H1 (cell line): Measurements from ENCODE around the gene C18orf63. TPM values are rescaled to one million over a fixed set of nuclear protein-coding genes. Genes with fewer than 3 reads are reported as not detected.

Experiments used
- CTCF ChIA-PET: fragments of 300-600 bp; sonication (Branson Sonifier 250); formaldehyde crosslinking; loops from one replicate; lab custom pipeline; 2021; ENCODE audit not compliant: partially characterized antibody; lab: Charles Lee
- POLR2A ChIA-PET: fragments of 300-600 bp; sonication (Branson Sonifier 250); formaldehyde crosslinking; loops from one replicate; lab custom pipeline; 2021; ENCODE audit warnings: inconsistent platforms; ENCODE audit not compliant: partially characterized antibody; lab: Charles Lee
- DNase-seq, 2 experiments: peaks; one replicate each; pipeline versions ENCODE4 v3.0.0 to v3.0.0-alpha.2; 2010 to 2022; ENCODE audit warnings: low spot score in 2 of 2, low read depth in 1 of 2, mixed read lengths in 1 of 2
- FAIRE-seq: peaks from 2 replicates; lab custom pipeline; 2011; peaks lifted over from hg19 to GRCh38; lab: Jason Lieb, UNC
- H2AFZ ChIP-seq: 2 replicates; pipeline ENCODE4 v1.8.1; 2012; ENCODE audit warnings: low read length, inconsistent platforms
- H2AK5ac ChIP-seq: 2 replicates; pipeline ENCODE4 v1.6.1; 2013; ENCODE audit warnings: low read depth, low read length
- H2BK120ac ChIP-seq: replicated peaks from 2 replicates; pipeline ENCODE3; 2013; ENCODE audit warnings: low read depth, low read length, inconsistent platforms
- H2BK12ac ChIP-seq: 2 replicates; pipeline ENCODE4 v1.6.1; 2013; ENCODE audit warnings: low read depth, low read length
- H2BK15ac ChIP-seq: 2 replicates; pipeline ENCODE4 v1.6.1; 2013; ENCODE audit warnings: low read length
- H2BK20ac ChIP-seq: 2 replicates; pipeline ENCODE4 v1.6.1; 2013; ENCODE audit warnings: low read length
- H2BK5ac ChIP-seq: 2 replicates; pipeline ENCODE4 v1.6.1; 2013; ENCODE audit warnings: low read depth, low read length
- H3K14ac ChIP-seq: 2 replicates; pipeline ENCODE4 v1.6.1; 2013; ENCODE audit warnings: inconsistent platforms; ENCODE audit not compliant: insufficient read length
- H3K18ac ChIP-seq: 2 replicates; pipeline ENCODE4 v1.6.1; 2013; ENCODE audit warnings: low read length; ENCODE audit errors: extremely low read depth
- H3K23ac ChIP-seq: 2 replicates; pipeline ENCODE4 v1.6.1; 2013; ENCODE audit warnings: inconsistent platforms; ENCODE audit not compliant: insufficient read length
- H3K23me2 ChIP-seq: 2 replicates; pipeline ENCODE4 v1.6.1; 2013; ENCODE audit warnings: low read depth, low read length
- H3K27ac ChIP-seq: 2 replicates; pipeline ENCODE4 v1.6.1; 2011; ENCODE audit warnings: low read depth, low read length, inconsistent platforms
- H3K27me3 ChIP-seq, 4 experiments: replicated peaks in 1 of 4; 1 replicate in 1 of 4; 2 replicates in 3 of 4; pipeline versions ENCODE4 v1.6.1 to v1.8.1; 2011 to 2013; ENCODE audit warnings: low read length in 3 of 4, mild to moderate bottlenecking in 3 of 4, inconsistent platforms in 2 of 4, mixed read lengths in 2 of 4, moderate library complexity in 1 of 4; ENCODE audit not compliant: control insufficient read depth in 3 of 4, insufficient read depth in 3 of 4; ENCODE audit errors: extremely low read depth in 1 of 4
- H3K36me3 ChIP-seq, 4 experiments: 2 replicates each; pipeline versions ENCODE4 v1.6.1 to v1.8.1; 2011 to 2013; ENCODE audit warnings: mild to moderate bottlenecking in 4 of 4, low read length in 3 of 4, moderate library complexity in 2 of 4, control low read depth in 1 of 4, inconsistent platforms in 1 of 4; ENCODE audit not compliant: insufficient read depth in 4 of 4, control insufficient read depth in 2 of 4
- H3K4ac ChIP-seq: replicated peaks from 2 replicates; pipeline ENCODE3; 2013; ENCODE audit warnings: low read length, low read depth, mixed read lengths, inconsistent platforms; ENCODE audit not compliant: insufficient read length
- H3K4me1 ChIP-seq, 4 experiments: replicated peaks in 1 of 4; 1 replicate in 1 of 4; 2 replicates in 3 of 4; pipeline versions ENCODE4 v1.6.1 to v1.8.1; 2011 to 2013; ENCODE audit warnings: low read length in 3 of 4, inconsistent platforms in 2 of 4, mixed read lengths in 1 of 4; ENCODE audit not compliant: insufficient read depth in 4 of 4, control insufficient read depth in 3 of 4
- H3K4me2 ChIP-seq, 2 experiments: 2 replicates each; pipeline versions ENCODE4 v1.6.1 to v1.8.1; 2011 to 2013; ENCODE audit warnings: low read depth in 2 of 2, low read length in 2 of 2, control low read depth in 1 of 2, inconsistent platforms in 1 of 2, mild to moderate bottlenecking in 1 of 2; ENCODE audit not compliant: insufficient read depth in 1 of 2
- H3K4me3 ChIP-seq, 4 experiments: fragments of 200-600, 300-600 bp in 1 of 4; sonication (generic), shearing (Covaris generic), sonication (Bioruptor Twin) in 1 of 4; 2 replicates each; pipeline versions ENCODE4 v1.5.1 to v1.8.1; 2011 to 2016; ENCODE audit warnings: low read length in 4 of 4, low read depth in 3 of 4, control low read depth in 2 of 4, inconsistent platforms in 2 of 4, mild to moderate bottlenecking in 2 of 4, mixed read lengths in 1 of 4, moderate library complexity in 1 of 4; ENCODE audit not compliant: insufficient read depth in 2 of 4; ENCODE audit errors: extremely low read depth in 1 of 4
- H3K56ac ChIP-seq: replicated peaks from 2 replicates; pipeline ENCODE3; 2013; ENCODE audit warnings: low read depth, mild to moderate bottlenecking, mixed read lengths, low read length, inconsistent platforms; ENCODE audit not compliant: insufficient read length
- H3K79me1 ChIP-seq: 2 replicates; pipeline ENCODE4 v1.6.1; 2013; ENCODE audit warnings: low read depth, low read length, control low read depth
- H3K79me2 ChIP-seq, 2 experiments: 2 replicates each; pipeline versions ENCODE4 v1.6.1 to v1.8.1; 2012 to 2013; ENCODE audit warnings: low read length in 2 of 2, mild to moderate bottlenecking in 2 of 2, inconsistent platforms in 1 of 2; ENCODE audit not compliant: insufficient read depth in 2 of 2, control insufficient read depth in 1 of 2
- H3K9ac ChIP-seq, 4 experiments: replicated peaks in 1 of 4; 1 replicate in 1 of 4; 2 replicates in 3 of 4; pipeline versions ENCODE4 v1.6.1 to v1.8.1; 2011 to 2013; ENCODE audit warnings: low read depth in 3 of 4, low read length in 3 of 4, control low read depth in 2 of 4, mild to moderate bottlenecking in 2 of 4, moderate library complexity in 2 of 4, inconsistent platforms in 1 of 4; ENCODE audit errors: extremely low read depth in 1 of 4
- H3K9me3 ChIP-seq, 2 experiments: 2 replicates each; pipeline versions ENCODE4 v1.6.1 to v1.8.1; 2012 to 2013; ENCODE audit warnings: mild to moderate bottlenecking in 2 of 2, moderate library complexity in 2 of 2, control low read depth in 1 of 2, inconsistent platforms in 1 of 2, low read depth in 1 of 2, low read length in 1 of 2, mixed read lengths in 1 of 2; ENCODE audit not compliant: insufficient read depth in 2 of 2
- H4K20me1 ChIP-seq, 2 experiments: replicated peaks in 1 of 2; 2 replicates each; pipeline versions ENCODE3 to v1.8.1; 2011 to 2013; ENCODE audit warnings: inconsistent platforms in 2 of 2, low read length in 2 of 2, mild to moderate bottlenecking in 1 of 2; ENCODE audit not compliant: insufficient read depth in 2 of 2, control insufficient read depth in 1 of 2
- H4K5ac ChIP-seq: 2 replicates; pipeline ENCODE4 v1.6.1; 2013; ENCODE audit warnings: low read length, low read depth, mixed read lengths, inconsistent platforms; ENCODE audit not compliant: insufficient read length
- H4K8ac ChIP-seq: 2 replicates; pipeline ENCODE4 v1.8.0; 2013; ENCODE audit warnings: mild to moderate bottlenecking, moderate library complexity, low read length, inconsistent platforms; ENCODE audit not compliant: insufficient read depth; ENCODE audit errors: extremely low read depth
- H4K91ac ChIP-seq: replicated peaks from 2 replicates; pipeline ENCODE3; 2013; ENCODE audit warnings: low read length, mixed read lengths, inconsistent platforms; ENCODE audit not compliant: insufficient read length
- CEBPB ChIP-seq: IDR thresholded peaks from 2 replicates; pipeline ENCODE4 v1.6.1; 2012; ENCODE audit warnings: low read depth, low read length
- SP1 ChIP-seq: IDR thresholded peaks from 2 replicates; pipeline ENCODE4 v1.6.1; 2011; ENCODE audit warnings: low read depth, low read length
- SRF ChIP-seq: IDR thresholded peaks from 2 replicates; pipeline ENCODE4 v1.6.1; 2011; ENCODE audit warnings: mild to moderate bottlenecking, low read depth, low read length, moderate library complexity
- TEAD4 ChIP-seq: IDR thresholded peaks from 2 replicates; pipeline ENCODE4 v1.6.1; 2012; ENCODE audit warnings: low read depth, low read length, inconsistent platforms, mixed read lengths
- WGBS, 2 experiments: shearing (Covaris generic) in 1 of 2; methylation state at CpG; one replicate each; pipeline versions ENCODE4 v1.1.6 to v1.1.7; 2013 to 2015; ENCODE audit warnings: low lambda C conversion rate in 2 of 2, mixed read lengths in 2 of 2, inconsistent platforms in 1 of 2, low coverage in 1 of 2, missing lambda C conversion rate in 1 of 2; ENCODE audit not compliant: insufficient replicate concordance in 2 of 2, insufficient coverage in 1 of 2, insufficient read length in 1 of 2; ENCODE audit errors: extremely low coverage in 1 of 2, missing lambda C conversion rate in 1 of 2; 5-methylcytosine and 5-hydroxymethylcytosine counted together
- polyA plus RNA-seq, 7 experiments: library from polyadenylated mRNA; depleted of rRNA in 3 of 7; stranded (reverse) in 5 of 7; unstranded in 2 of 7; fragments of >200 nt in 5 of 7; fragments of 200-250 nt in 2 of 7; gene quantifications; 1 replicate in 5 of 7; 2 replicates in 1 of 7; 4 replicates in 1 of 7; pipeline versions ENCODE4 v1.2.1 to v1.2.3, GENCODE V29; 2011 to 2013; ENCODE audit warnings: missing spikeins in 2 of 7, mixed read lengths in 2 of 7
- total RNA-seq: library from RNA; stranded (reverse); fragmentation: NEBNext Ultra II Directional; extraction: Animal tissue kit (Norgen Biotek cat#: 25700); gene quantifications from 2 replicates; pipeline ENCODE4 v1.2.1, GENCODE V29; 2021

The C18orf63 gene
- total and polyA plus RNA-seq, 2 of the 8 experiments (the other 6 are each of a cell fraction or from before 2014, with no cell fraction given) = not detected

DNA sequence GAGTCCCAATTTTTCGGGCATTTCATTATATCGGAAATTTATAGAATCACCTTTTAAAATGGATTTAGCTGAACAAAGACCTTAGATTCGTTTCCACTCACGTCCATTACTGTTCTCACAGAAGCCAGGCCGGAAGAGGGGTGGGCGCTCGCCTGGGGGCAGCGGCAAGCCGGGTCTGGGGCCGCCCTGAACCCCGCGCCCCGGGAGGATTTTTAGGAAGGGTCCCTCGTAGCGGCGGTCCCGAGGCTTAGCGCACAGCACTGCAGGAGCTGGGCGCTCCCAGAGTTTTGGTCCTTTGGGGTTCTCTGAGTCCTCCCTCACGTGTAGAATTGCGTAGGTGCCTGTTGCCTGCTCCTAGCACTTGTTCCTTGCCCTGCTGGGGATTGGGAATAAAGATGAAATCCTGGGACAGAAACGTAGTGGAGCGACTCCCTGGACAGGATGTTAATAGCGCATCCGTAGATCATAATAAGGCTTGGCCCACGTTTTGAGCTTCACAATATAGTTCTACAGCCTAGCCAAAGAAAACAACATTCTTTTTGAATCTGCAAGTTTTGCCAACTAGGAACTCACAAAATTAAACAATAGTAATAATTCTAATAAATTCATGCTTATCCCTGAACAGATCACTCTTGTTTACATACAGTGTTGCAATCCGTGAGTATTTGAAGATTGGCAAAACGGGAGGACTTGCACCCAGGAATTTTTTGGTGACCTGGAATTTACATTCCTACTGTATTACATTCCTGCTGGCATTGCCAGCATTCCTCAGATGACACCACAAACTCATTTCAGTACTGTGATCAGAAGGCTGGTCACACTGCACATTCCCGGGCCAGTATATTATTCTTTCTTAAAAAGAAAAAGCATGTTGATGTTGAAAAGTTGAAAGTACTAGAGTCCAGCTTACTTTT is 875 bp downstream of the C18orf63 start:
- H3K27me3 ChIP-seq = no peaks in the 10 kb centered on the region
- H3K14ac ChIP-seq = no peak overlapping the region
- CTCF ChIA-PET = interaction anchor here (1.5 kb wide), 1 partner anchor 119 kb away, joined by 3 read pairs; no protein-coding TSS in a partner anchor
- FAIRE-seq (no peak), DNase-seq (no peak)
- H2BK20ac ChIP-seq = 0 out of 2 replicates have a peak overlapping the region, but pooled peaks have one; percentile 55
- H3K4me1 ChIP-seq = peaks cover 0 to 2% (median 0%) of the 10 kb centered on the region in 4 experiments; a peak in 2 of 7 replicates
- H2BK12ac ChIP-seq = peak overlapping the region; percentile 52; the same call in 1 of the 2 replicates
- H2BK120ac ChIP-seq = no peak overlapping the region
- H3K9me3 ChIP-seq = peaks cover 0 to 16% of the 10 kb centered on the region in 2 experiments; a peak in 1 of 4 replicates
- H4K8ac ChIP-seq = no peak overlapping the region
- no peak overlapping the region for H4K91ac ChIP-seq
- no peak overlapping the region for H3K4ac ChIP-seq
- H4K5ac ChIP-seq = no peak overlapping the region
- no peaks in the 10 kb centered on the region for H3K79me1 ChIP-seq
- H2AFZ ChIP-seq = no peak overlapping the region
- whole genome bisulfite sequencing, 2 experiments = 86% methylated on average over 27 of the region's 29 CpGs; no CpG with 5 or more reads in 1 of the 2 experiments
- H3K4me2 ChIP-seq = no peak overlapping the region
- no peak overlapping the region for H3K56ac ChIP-seq
- no peaks in the 10 kb centered on the region for H3K36me3 ChIP-seq
- 0 out of 2 replicates have a peak overlapping the region, but pooled peaks have one; percentile 73 for H3K18ac ChIP-seq
- H3K79me2 ChIP-seq = no peaks in the 10 kb centered on the region
- no peak overlapping the region for H3K27ac ChIP-seq
- H3K23me2 ChIP-seq = no peaks in the 10 kb centered on the region
- H4K20me1 ChIP-seq = no peaks in the 10 kb centered on the region
- TF ChIP-seq SP1 = 0 out of 2 replicates have a peak, but pooled peaks have one; percentile 59
- no peak for TF ChIP-seq SRF
- TF ChIP-seq CEBPB = peak; percentile 77; the same call in 1 of the 2 replicates
- peak; percentile 98 for TF ChIP-seq TEAD4
- TF ChIP-seq, all 59 proteins: peak for 3
- no peak overlapping the region for H3K23ac ChIP-seq
- peak overlapping the region; percentile 28; the same call in 1 of the 2 replicates for H2BK5ac ChIP-seq
- no peak overlapping the region for H3K9ac ChIP-seq
- no peak overlapping the region for H2BK15ac ChIP-seq
- H2AK5ac ChIP-seq = no peak overlapping the region
- no peak overlapping the region for H3K4me3 ChIP-seq
- POLR2A ChIA-PET = no interaction called here
